22Rv1 (cell line): ENCODE data around the gene USP3.

Source experiments
- CTCF ChIP-seq: fragments of 450-650 bp; IDR thresholded peaks from 2 replicates; pipeline ENCODE4 v1.5.1; 2017; ENCODE audit warnings: mild to moderate bottlenecking
- ZFX ChIP-seq: fragments of 450-650 bp; IDR thresholded peaks from 2 replicates; pipeline ENCODE4 v1.6.1; 2017; ENCODE audit warnings: antibody characterized with exemption, borderline replicate concordance

- TF ChIP-seq CTCF, result no peak
- no peak for TF ChIP-seq ZFX
Observed at GRCh38 chr15:63551400-63551799, 47.0 kb downstream of the USP3 start.
